ENCODE results near the gene ARHGAP26.

Gene ARHGAP26

DNA sequence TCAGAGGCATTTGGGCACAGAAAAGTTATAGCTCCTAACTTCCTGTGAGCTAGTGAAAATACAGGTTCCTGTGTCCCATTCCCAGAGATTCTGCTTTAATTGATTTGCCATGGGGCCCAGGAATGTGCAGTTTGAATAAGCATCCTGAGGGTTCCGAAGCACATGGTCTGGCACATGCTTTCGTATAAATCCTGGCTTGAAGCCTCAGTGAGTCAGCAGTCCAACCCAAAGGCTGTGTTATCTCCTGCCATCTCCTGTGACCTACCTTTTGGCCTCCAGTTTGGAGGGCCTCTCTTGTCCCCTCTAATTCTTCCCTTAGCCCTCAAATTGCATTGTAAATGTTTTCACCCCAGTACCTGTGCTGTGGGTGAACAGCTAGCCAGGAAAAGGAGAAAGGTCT lies 449.5 kb downstream of the ARHGAP26 start:
- DNase-seq, result no peak

GRCh38 chr5:143220748-143221251 lies 450.6 kb downstream of the ARHGAP26 start:
- DNase-seq, result no peak

- DNase-seq, result no peak
These were observed 452.4 kb downstream of the ARHGAP26 start for GRCh38 chr5:143222287-143223231.

- no peak for DNase-seq
These were observed 454.5 kb downstream of the ARHGAP26 start for GRCh38 chr5:143224672-143225071.

DNA sequence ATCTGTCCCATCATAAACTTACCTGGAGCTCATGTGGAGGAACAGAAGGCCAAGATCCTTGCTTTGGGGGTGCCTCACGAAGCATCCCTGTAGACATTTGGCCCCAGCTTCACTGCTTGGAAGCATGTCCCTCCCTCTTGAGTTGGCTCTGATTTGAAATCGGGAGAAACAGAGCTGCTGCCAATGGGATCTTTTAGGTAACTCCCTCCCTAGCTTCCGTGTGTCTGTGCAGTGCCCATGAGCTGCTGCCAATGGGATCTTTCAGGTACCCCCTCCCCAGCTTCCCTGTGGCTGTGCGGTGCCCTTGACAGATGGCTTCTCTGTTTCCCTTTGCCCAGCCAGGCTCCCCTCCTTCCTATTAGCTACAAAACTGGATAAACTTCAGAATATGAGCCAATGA lies 455.3 kb downstream of the ARHGAP26 start:
- no peak for DNase-seq

DNA sequence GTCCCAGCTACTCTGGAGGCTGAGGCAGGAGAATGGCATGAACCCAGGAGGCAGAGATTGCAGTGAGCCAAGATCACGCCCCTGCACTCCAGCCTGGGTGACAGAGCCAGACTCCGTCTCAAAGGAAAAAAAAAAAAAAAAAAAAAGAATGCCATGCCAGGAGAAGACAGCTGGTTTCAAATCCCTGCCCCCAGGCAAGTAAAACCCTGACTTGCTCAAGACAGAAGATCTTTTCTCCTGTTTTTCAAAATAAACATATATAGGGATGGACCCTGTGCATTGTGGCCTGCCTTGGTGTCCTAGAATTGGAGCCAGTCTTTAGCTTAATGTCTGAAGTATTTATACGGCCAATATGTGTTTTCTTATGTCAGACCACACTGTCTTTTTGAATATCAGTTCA lies 456.2 kb downstream of the ARHGAP26 start:
- no peak for DNase-seq

DNA sequence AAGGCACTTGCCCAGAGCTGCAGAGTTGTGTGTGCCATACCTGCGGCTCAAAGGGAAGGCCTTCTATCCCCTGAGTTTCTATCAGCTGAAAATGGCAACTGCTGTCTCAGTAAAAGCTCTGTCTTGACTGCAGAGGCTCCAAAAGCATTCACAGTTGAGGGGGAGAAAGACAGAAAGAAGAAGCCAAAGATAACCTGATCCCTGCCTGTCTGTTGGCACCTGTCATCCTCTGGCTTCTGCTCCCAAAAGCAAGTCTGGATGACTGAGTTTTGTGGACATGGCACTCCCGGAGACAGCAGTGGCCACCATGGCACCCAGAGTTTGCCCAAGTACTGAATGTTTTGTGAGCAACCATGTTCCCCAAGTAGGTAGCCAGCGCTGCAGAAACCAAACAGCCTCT lies 456.7 kb downstream of the ARHGAP26 start:
- no peak for DNase-seq

GRCh38 chr5:143227301-143227700 lies 457.1 kb downstream of the ARHGAP26 start:
- no peak for DNase-seq

DNA sequence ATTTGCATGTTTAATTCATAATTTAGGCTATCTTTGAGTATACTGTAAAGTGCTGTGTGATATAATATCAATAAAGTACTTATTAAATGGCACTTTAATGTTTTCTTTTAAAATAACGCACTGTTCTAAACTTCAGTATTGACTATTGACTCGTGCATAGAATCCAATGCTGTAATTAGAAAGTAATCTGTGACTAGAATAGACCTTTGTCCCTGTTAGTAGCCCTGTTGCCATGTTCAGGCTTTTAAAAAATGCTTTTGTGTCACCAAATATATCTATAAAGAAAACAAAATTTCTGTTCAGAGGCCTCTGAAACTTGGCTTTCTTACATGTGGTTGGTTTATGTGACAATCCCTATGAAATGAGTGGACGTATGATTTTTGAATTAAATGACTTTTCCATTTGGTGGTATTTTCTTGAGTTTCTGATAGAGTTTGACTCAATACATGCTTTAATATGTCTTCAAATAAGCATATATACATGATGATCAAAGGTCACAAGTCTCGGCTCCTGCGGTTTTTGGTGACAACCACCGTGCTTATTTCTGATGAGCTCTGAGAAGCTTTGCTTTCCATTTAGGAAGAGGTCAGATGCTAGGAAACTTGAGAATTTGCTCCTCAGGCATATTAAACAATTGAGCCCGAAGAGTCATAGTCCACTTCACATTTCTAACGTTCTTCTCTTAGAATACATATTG lies 458.6 kb downstream of the ARHGAP26 start:
- no peak for DNase-seq

- no peak for DNase-seq
These were observed 459.3 kb downstream of the ARHGAP26 start for GRCh38 chr5:143229426-143229895.

DNA sequence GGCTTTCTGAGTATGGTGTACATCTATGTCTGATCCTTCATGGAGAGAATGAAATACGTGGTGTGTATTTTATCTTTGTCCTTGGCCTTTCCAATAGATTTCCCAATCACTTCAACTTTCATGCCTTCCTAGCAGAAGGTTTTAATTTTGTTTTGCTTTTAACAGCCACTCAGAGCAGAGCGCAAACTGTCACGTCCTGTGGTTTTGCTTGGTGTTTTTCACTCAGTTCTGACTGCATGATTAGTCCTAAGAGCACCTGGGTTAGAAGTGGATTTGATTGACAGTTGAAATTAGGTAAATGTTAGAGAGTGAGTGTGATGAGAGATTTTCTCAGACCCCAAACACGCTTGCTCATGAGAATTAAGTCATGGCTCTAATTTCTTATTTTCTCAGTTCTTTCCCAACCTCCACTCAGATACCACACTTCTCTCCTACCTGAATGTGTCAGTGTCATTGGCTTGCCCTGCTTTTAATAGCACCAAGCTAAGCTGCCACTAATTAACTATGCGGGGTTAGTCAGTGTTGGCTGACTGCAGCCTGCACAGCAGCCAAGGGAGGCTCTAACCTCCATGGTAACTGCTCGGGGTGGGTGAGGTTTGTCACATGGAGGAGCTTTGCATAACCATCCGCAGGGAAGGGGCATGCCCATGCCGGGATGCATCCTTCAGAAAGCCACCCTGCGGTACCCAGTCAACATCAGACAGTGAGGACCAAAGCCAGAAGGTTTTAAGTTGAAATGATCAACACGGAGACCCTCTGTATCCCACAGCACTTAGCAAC lies 459.9 kb downstream of the ARHGAP26 start:
- DNase-seq, result peak; percentile 58

- DNase-seq, result no peak
These were observed 460.5 kb downstream of the ARHGAP26 start for GRCh38 chr5:143230676-143230996.

GRCh38 chr5:143231416-143231815 lies 461.2 kb downstream of the ARHGAP26 start:
- no peak for DNase-seq

GRCh38 chr5:143231973-143232812 lies 462.0 kb downstream of the ARHGAP26 start:
- no peak for DNase-seq

GRCh38 chr5:143233031-143233430 lies 462.9 kb downstream of the ARHGAP26 start:
- no peak for DNase-seq

DNA sequence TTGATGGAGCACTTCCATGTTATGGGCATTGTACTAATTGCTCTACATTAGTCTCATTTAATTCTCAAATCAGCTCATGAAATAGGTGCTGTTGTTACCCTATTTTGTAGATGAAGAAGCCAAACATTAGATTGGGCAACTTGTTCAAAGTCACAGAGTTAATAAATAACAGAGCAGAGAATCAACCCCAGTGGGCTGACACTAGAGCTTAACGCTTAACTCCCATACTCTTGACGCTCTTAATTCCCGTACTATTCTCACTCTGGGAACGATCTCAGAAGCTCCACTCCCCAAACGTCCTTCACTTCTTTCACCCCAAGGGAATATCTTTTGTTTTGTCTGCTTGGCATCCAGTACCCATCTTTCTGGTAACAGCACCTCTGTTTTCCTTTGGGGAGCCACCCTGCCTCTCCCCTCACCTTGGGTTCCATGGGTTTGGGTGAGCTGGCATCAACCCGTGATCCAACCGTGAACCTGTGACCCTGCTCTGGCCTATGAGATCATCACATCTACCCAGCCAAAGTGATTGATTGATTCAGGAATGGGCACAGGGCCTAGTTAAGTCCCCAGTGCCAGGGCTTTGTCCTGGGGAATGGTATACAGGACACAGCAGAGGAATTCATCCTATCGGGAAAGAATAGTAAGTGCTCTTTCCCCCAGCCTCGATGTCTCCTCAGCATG lies 464.1 kb downstream of the ARHGAP26 start:
- DNase-seq, result no peak

- no peak for DNase-seq
These were observed 465.2 kb downstream of the ARHGAP26 start for GRCh38 chr5:143235423-143235822.

- no peak for DNase-seq
These were observed 466.5 kb downstream of the ARHGAP26 start for GRCh38 chr5:143236682-143237081.

DNA sequence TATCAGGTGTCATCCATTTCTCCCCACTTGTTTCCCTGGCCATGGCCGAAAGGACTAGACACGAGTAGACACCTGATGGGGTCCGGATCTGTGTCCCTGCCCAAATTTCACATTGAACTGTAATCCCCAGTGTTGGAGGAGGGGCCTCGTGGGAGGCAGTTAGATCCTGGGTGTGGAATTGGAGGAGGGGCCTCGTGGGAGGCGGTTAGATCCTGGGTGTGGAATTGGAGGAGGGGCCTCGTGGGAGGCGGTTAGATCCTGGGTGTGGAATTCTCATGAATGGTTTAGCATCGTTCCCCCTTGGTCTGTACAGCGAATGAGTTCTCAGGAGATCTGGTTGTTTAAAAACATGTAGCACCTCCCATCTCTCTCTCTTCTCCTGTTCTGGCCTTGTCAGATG lies 467.5 kb downstream of the ARHGAP26 start:
- no peak for DNase-seq

DNA sequence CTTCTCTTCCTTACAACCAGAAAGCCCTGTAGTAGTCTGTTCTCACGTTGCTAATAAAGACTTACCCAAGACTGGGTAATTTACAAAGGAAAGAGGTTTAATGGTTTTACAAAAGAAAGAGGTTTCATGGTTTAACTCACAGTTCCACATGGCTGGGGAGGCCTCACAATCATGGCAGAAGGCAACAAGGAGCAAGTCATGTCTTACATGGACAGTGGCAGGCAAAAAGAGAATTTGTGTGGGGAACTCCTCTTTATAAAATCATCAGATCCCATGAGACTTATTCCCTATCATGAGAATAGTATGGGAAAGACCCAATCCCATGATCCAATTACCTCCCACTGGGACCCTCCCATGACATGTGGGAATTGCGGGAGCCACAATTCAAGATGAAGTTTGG lies 468.4 kb downstream of the ARHGAP26 start:
- no peak for DNase-seq

GRCh38 chr5:143239882-143240518 lies 469.8 kb downstream of the ARHGAP26 start:
- DNase-seq, result no peak

Measured in kidney glomerular epithelial cell (primary cell).